Type B pancreatic cell (in vitro differentiated cells): ENCODE results near the gene STX16. TPM values are rescaled to one million over a fixed set of nuclear protein-coding genes. Genes with fewer than 3 reads are reported as not detected.

Experiments
- DNase-seq: peaks from one replicate; pipeline ENCODE4 v3.0.0; 2021; ENCODE audit warnings: mixed read lengths; ENCODE audit not compliant: unreplicated experiment; ENCODE audit errors: extremely low spot score
- H3K27ac Mint-ChIP-seq: 2 replicates; pipeline ENCODE4 v1.8.0; 2021; ENCODE audit warnings: mild to moderate bottlenecking, mixed read lengths
- H3K27me3 Mint-ChIP-seq: 2 replicates; pipeline ENCODE4 v1.8.0; 2021; ENCODE audit warnings: mixed read lengths
- H3K36me3 Mint-ChIP-seq: 2 replicates; pipeline ENCODE4 v1.8.0; 2021; ENCODE audit warnings: mixed read lengths
- H3K4me1 Mint-ChIP-seq: one replicate; pipeline ENCODE4 v1.8.0; 2021; ENCODE audit warnings: mixed read lengths; ENCODE audit not compliant: unreplicated experiment
- H3K4me3 Mint-ChIP-seq: 2 replicates; pipeline ENCODE4 v1.8.0; 2021; ENCODE audit warnings: mild to moderate bottlenecking, mixed read lengths
- H3K9me3 Mint-ChIP-seq: 2 replicates; pipeline ENCODE4 v1.8.0; 2021; ENCODE audit warnings: mixed read lengths
- total RNA-seq: library from RNA; stranded (reverse); gene quantifications from 2 replicates; pipeline ENCODE4 v1.2.1, GENCODE V29; 2021; ENCODE audit warnings: low replicate concordance
- TF ChIP-seq, protein P1 (sequence below): fragments of 200-600 bp; sonication (generic); conservative IDR thresholded peaks from 2 replicates; pipeline ENCODE4 v1.5.0; 2021; ENCODE audit warnings: antibody characterized with exemption, mild to moderate bottlenecking

The STX16 gene
- total RNA-seq, 1 donor from 2014 or later = 62.8 TPM

DNA sequence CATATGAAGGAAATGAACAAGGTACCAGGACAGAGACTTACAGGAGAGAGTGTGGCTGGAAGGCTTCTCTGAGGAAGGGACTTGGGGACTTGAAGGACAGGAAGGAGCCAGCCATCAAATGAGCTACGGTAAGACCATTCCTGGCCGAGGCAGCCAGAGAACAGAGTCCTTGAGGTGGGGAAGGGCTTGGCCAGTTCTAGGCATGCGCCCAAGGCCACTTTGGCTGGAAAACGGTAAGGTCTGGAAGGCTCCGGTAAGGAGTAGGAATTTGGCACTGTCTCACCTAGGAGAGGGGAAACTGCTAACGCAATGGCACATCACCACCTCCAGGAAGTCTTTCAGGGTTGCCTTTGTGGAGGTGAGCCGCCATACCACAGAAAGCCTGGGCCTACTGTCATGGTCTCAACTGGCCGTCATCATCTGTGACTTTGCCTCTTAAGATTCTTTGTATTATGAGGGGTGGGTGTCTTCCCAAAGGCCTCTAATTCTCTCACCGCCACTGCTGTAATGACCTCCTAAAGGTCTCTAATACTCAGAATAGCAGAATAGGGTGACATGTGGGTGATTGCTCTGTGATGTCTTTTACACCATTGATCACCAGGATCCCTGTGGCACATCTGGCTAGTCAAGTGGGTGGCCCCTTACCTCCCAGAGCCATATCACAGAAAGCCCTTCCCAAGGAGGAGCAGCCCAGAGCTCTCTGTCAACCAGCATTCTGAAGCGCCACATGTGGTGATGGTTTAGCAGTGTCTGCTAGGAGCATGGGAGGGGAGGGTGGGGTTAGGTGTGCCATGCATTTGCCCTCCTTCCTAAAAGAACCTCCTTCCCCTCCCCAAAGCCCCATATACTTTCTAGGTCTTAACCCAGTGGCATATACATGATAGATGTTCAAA is 17.7 kb upstream of the STX16 start:
- Mint-ChIP-seq H3K27ac (no peak overlapping the region), H3K27me3 (peaks cover 14% of the 10 kb centered on the region), H3K4me3 (no peak overlapping the region), H3K4me1 (peaks cover 35% of the 10 kb centered on the region), H3K9me3 (no peaks in the 10 kb centered on the region), H3K36me3 (no peaks in the 10 kb centered on the region)
- TF ChIP-seq, protein P1, sequence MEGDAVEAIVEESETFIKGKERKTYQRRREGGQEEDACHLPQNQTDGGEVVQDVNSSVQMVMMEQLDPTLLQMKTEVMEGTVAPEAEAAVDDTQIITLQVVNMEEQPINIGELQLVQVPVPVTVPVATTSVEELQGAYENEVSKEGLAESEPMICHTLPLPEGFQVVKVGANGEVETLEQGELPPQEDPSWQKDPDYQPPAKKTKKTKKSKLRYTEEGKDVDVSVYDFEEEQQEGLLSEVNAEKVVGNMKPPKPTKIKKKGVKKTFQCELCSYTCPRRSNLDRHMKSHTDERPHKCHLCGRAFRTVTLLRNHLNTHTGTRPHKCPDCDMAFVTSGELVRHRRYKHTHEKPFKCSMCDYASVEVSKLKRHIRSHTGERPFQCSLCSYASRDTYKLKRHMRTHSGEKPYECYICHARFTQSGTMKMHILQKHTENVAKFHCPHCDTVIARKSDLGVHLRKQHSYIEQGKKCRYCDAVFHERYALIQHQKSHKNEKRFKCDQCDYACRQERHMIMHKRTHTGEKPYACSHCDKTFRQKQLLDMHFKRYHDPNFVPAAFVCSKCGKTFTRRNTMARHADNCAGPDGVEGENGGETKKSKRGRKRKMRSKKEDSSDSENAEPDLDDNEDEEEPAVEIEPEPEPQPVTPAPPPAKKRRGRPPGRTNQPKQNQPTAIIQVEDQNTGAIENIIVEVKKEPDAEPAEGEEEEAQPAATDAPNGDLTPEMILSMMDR = no peak
- DNase-seq = no peak

- Mint-ChIP-seq H3K27me3 (peaks cover 14% of the 10 kb centered on the region), H3K4me1 (peaks cover 33% of the 10 kb centered on the region), H3K4me3 (no peak overlapping the region), H3K27ac (no peak overlapping the region), H3K36me3 (no peaks in the 10 kb centered on the region), H3K9me3 (no peaks in the 10 kb centered on the region)
- DNase-seq = no peak
- TF ChIP-seq, protein P1 = no peak
Observed at GRCh38 chr20:58634059-58634458, 17.0 kb upstream of the STX16 start.

- peaks cover 20% of the 10 kb centered on the region for H3K27me3 Mint-ChIP-seq
- no peaks in the 10 kb centered on the region for H3K9me3 Mint-ChIP-seq
- TF ChIP-seq, protein P1 = no peak
- peaks cover 26% of the 10 kb centered on the region for H3K4me1 Mint-ChIP-seq
- no peak for DNase-seq
- no peak overlapping the region for H3K4me3 Mint-ChIP-seq
- H3K27ac Mint-ChIP-seq = no peak overlapping the region
- no peaks in the 10 kb centered on the region for H3K36me3 Mint-ChIP-seq
Observed at GRCh38 chr20:58634521-58635278, 16.4 kb upstream of the STX16 start.

- DNase-seq = no peak
- TF ChIP-seq, protein P1 = no peak
- peaks cover 21% of the 10 kb centered on the region for H3K4me1 Mint-ChIP-seq
- H3K27me3 Mint-ChIP-seq = peaks cover 26% of the 10 kb centered on the region
- no peaks in the 10 kb centered on the region for H3K9me3 Mint-ChIP-seq
- no peak overlapping the region for H3K4me3 Mint-ChIP-seq
- no peaks in the 10 kb centered on the region for H3K36me3 Mint-ChIP-seq
- H3K27ac Mint-ChIP-seq = no peak overlapping the region
Observed at GRCh38 chr20:58635279-58635665, 15.8 kb upstream of the STX16 start.

DNA sequence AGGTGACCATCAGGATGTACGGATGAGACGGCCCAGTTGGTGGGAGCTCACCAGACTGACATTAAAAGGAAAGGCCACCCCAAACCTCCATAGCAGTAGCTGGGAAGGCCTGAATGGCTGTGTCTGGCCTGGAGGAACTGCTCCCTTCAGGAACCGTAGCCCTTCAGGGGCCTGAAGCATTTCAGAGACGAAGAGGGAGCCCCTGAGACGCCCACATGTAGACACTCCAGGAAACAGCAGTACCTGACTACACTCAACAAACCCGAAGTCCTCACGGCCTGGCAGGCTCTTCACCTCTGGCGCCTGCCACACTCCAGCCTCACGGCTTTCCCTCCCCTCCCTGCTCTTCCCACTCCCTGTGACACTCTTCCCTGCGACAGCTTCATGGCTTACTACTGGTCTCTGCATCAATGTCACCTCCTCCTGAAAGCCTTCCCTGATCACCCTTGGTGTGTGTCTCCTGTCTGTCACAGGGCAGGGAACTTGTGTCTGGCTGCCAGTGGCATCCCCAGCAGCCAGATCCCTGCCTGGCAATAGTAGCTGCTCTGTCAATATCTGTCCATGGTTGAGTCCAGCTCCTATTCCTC is 14.6 kb upstream of the STX16 start:
- H3K27me3 Mint-ChIP-seq = peaks cover 33% of the 10 kb centered on the region
- no peak for DNase-seq
- peaks cover 20% of the 10 kb centered on the region for H3K4me1 Mint-ChIP-seq
- TF ChIP-seq, protein P1 = no peak
- H3K4me3 Mint-ChIP-seq = no peak overlapping the region
- H3K27ac Mint-ChIP-seq = peak overlapping the region; percentile 62
- H3K36me3 Mint-ChIP-seq = no peaks in the 10 kb centered on the region
- no peaks in the 10 kb centered on the region for H3K9me3 Mint-ChIP-seq
